Karpas-422 (cell line): ENCODE data around the gene SMIM8. TPM values are rescaled to one million over a fixed set of nuclear protein-coding genes. Genes with fewer than 3 reads are reported as not detected.
"Not testable (repeated sequence)": the region's sequence is repeated elsewhere in the genome, so short reads cannot be mapped to it uniquely, and the experiment has no call there.

ENCODE experiments used
- DNase-seq: peaks from one replicate; pipeline ENCODE4 v3.0.0-alpha.2; 2015
- H2AFZ ChIP-seq: fragments of 200-600 bp; sonication (generic); 2 replicates; pipeline ENCODE4 v1.6.1; 2014; ENCODE audit warnings: antibody characterized with exemption, low read length, mixed read lengths
- H3K27ac ChIP-seq: fragments of 200-600 bp; sonication (generic); 2 replicates; pipeline ENCODE4 v1.5.1; 2014; ENCODE audit warnings: mild to moderate bottlenecking, low read length, moderate library complexity
- H3K27me3 ChIP-seq: fragments of 200-600 bp; sonication (generic); 2 replicates; pipeline ENCODE4 v1.6.1; 2014; ENCODE audit warnings: low read length, mixed read lengths
- H3K36me3 ChIP-seq: fragments of 200-600 bp; sonication (generic); 2 replicates; pipeline ENCODE4 v1.6.1; 2014; ENCODE audit warnings: low read length, mixed read lengths; ENCODE audit not compliant: insufficient read depth
- H3K4me1 ChIP-seq: fragments of 200-600 bp; sonication (generic); 2 replicates; pipeline ENCODE4 v1.6.1; 2014; ENCODE audit warnings: mild to moderate bottlenecking, low read length, mixed read lengths
- H3K4me2 ChIP-seq: fragments of 200-600 bp; sonication (generic); 2 replicates; pipeline ENCODE4 v1.6.1; 2014; ENCODE audit warnings: low read length, low read depth, mild to moderate bottlenecking; ENCODE audit not compliant: poor library complexity, severe bottlenecking
- H3K4me3 ChIP-seq: fragments of 200-600 bp; sonication (generic); 2 replicates; pipeline ENCODE4 v1.5.1; 2014; ENCODE audit warnings: mild to moderate bottlenecking, antibody characterized with exemption, low read length, mixed read lengths
- H3K79me2 ChIP-seq: fragments of 200-600 bp; sonication (generic); 2 replicates; pipeline ENCODE4 v1.6.1; 2014; ENCODE audit warnings: mild to moderate bottlenecking, low read length, mixed read lengths
- H3K9ac ChIP-seq: fragments of 200-600 bp; sonication (generic); 2 replicates; pipeline ENCODE4 v1.6.0; 2014; ENCODE audit warnings: low read length
- H3K9me2 ChIP-seq: fragments of 200-600 bp; sonication (generic), shearing (Covaris generic); replicated peaks from 2 replicates; pipeline ENCODE4 v1.6.0; 2014; ENCODE audit warnings: mild to moderate bottlenecking, low read length, moderate library complexity; ENCODE audit not compliant: insufficient read depth
- H3K9me3 ChIP-seq: fragments of 300-700, 200-600 bp; sonication (generic); 2 replicates; pipeline ENCODE4 v1.6.1; 2014; ENCODE audit warnings: low read length, mixed read lengths
- H4K20me1 ChIP-seq: fragments of 200-600 bp; sonication (generic); 2 replicates; pipeline ENCODE4 v1.6.1; 2014; ENCODE audit warnings: mild to moderate bottlenecking, antibody characterized with exemption, low read length, low read depth; ENCODE audit not compliant: insufficient read depth
- total RNA-seq: library from RNA; depleted of rRNA; stranded (reverse); fragments of >200 nt; shearing (Covaris generic); gene quantifications from 2 replicates; pipeline ENCODE4 v1.2.3, GENCODE V29; 2014; ENCODE audit warnings: low replicate concordance

Gene SMIM8
- total RNA-seq, 1 experiment from 2014 or later = 14.2 TPM

DNA sequence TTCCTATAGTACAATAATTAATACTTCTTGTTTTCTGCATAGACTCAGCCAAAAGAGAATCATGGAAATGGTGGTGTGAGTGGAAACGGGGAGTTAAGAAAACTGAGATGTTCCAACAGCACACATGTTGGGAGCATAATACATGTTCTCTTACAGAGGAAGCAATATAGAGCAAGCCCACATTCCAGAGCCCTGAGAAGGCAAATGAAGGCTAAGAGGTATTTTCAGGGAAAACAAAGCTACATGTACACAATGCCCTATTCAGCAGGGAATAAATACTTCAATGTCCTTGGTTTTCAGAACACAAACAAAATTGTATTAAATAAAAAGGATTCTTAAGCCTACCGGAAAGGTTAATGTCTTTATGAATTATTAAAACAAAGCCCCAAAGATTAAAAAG is 35.1 kb upstream of the SMIM8 start:
- Histone ChIP-seq H3K79me2 (no peaks in the 10 kb centered on the region), H3K4me2 (no peak overlapping the region), H3K9me2 (no peaks in the 10 kb centered on the region), H2AFZ (no peak overlapping the region), H4K20me1 (no peaks in the 10 kb centered on the region), H3K9ac (no peak overlapping the region), H3K4me3 (no peak overlapping the region), H3K4me1 (no peaks in the 10 kb centered on the region), H3K9me3 (no peaks in the 10 kb centered on the region), H3K27me3 (no peaks in the 10 kb centered on the region), H3K36me3 (no peaks in the 10 kb centered on the region), H3K27ac (no peak overlapping the region)
- no peak for DNase-seq

DNA sequence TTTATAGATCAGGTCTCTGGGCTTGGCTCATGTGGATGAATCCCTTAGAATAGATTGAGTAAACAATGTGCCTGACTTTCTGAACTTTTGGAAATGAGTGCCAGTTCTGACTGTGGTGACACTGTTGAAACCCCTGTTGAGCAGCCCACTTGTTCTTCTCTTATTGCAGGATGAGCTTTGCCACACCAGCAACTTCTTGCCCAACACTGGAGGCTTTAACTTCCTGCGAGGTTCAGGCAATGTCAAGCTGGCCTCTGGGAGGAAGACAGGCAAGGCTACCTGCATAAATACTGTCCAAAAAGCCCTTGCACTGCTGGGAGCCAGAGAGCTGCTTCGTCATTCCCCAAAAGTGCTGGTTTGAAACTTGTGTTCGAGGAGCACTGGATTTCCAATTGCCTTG is 32.8 kb upstream of the SMIM8 start:
- DNase-seq = no peak
- no peaks in the 10 kb centered on the region for H3K4me1 ChIP-seq
- H3K4me3 ChIP-seq = no peak overlapping the region
- no peaks in the 10 kb centered on the region for H3K9me2 ChIP-seq
- no peaks in the 10 kb centered on the region for H3K9me3 ChIP-seq
- no peak overlapping the region for H3K4me2 ChIP-seq
- no peak overlapping the region for H2AFZ ChIP-seq
- H3K9ac ChIP-seq = no peak overlapping the region
- H4K20me1 ChIP-seq = no peaks in the 10 kb centered on the region
- no peaks in the 10 kb centered on the region for H3K36me3 ChIP-seq
- no peaks in the 10 kb centered on the region for H3K27me3 ChIP-seq
- no peaks in the 10 kb centered on the region for H3K79me2 ChIP-seq
- H3K27ac ChIP-seq = no peak overlapping the region

DNA sequence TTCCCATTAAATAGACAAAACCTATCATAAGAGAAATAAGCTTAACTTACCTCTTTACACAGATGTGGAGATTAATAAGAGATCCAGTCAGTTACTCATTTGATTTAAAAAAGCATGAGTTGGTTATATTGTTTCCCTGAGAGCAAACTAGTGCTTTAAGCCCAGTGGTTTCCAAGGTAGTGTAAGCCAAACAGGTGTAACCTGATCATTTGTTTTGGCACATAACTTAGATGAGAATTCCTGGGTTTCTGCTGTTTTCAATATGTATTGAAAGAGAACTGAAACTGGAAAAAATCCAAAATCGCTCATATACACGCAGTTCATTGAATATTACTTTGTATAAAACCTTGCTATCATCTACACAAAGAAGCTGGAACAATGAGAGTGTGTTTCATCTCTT is 30.5 kb upstream of the SMIM8 start:
- no peak overlapping the region for H3K4me2 ChIP-seq
- H3K9me3 ChIP-seq = no peaks in the 10 kb centered on the region
- no peaks in the 10 kb centered on the region for H3K4me1 ChIP-seq
- no peak overlapping the region for H2AFZ ChIP-seq
- H4K20me1 ChIP-seq = no peaks in the 10 kb centered on the region
- no peak for DNase-seq
- H3K4me3 ChIP-seq = no peak overlapping the region
- H3K27me3 ChIP-seq = no peaks in the 10 kb centered on the region
- no peaks in the 10 kb centered on the region for H3K9me2 ChIP-seq
- H3K9ac ChIP-seq = no peak overlapping the region
- H3K36me3 ChIP-seq = no peaks in the 10 kb centered on the region
- no peaks in the 10 kb centered on the region for H3K79me2 ChIP-seq
- no peak overlapping the region for H3K27ac ChIP-seq

DNA sequence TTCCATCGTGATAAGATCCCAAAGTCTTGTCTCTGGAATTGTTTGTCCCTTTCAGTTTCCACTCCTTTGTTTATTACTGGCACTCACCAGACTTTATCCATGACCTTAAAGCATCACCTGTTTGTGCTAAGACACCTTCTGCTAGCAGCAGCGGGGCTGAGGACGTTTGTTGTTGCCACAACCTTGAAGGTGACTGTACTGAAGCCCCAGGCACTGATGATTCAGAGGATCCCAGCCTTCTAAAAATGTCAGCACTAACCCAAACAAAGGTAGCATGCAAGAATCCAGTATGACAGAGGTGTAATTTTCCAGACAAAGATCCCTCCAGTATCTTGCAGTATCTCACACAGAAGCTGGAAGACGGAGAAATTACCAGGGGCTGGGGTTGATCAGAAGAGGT is 28.9 kb upstream of the SMIM8 start:
- Histone ChIP-seq H3K27me3 (no peaks in the 10 kb centered on the region), H3K9me2 (no peaks in the 10 kb centered on the region), H3K9ac (no peak overlapping the region), H3K4me1 (no peaks in the 10 kb centered on the region), H3K9me3 (no peaks in the 10 kb centered on the region), H4K20me1 (no peaks in the 10 kb centered on the region), H3K79me2 (no peaks in the 10 kb centered on the region), H2AFZ (no peak overlapping the region), H3K4me3 (no peak overlapping the region), H3K27ac (no peak overlapping the region), H3K36me3 (no peaks in the 10 kb centered on the region), H3K4me2 (no peak overlapping the region)
- no peak for DNase-seq

DNA sequence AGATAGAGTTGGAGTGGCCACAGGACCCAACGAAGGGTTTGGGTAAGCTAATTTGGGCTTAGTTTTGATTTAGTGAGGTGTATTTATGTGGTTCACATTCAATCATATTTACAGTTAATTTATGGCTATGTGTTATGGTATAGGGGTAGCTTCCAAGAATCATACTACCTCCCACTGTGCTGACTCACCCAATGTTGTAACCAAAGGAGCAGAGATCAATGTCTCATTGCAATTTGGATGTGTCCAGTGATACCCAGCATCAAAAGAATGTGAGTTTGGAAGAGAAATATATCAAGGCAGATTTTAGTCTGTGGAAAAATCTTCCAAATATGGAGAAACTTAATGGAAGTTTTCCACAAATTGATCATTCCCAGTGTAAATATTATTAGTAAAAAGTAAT is 25.3 kb upstream of the SMIM8 start:
- Histone ChIP-seq H3K27ac (no peak overlapping the region), H3K9me3 (no peaks in the 10 kb centered on the region), H3K9me2 (no peaks in the 10 kb centered on the region), H3K36me3 (no peaks in the 10 kb centered on the region), H3K27me3 (no peaks in the 10 kb centered on the region), H2AFZ (no peak overlapping the region), H3K4me2 (no peak overlapping the region), H3K9ac (no peak overlapping the region), H4K20me1 (no peaks in the 10 kb centered on the region), H3K79me2 (no peaks in the 10 kb centered on the region), H3K4me3 (no peak overlapping the region), H3K4me1 (no peaks in the 10 kb centered on the region)
- DNase-seq = no peak

DNA sequence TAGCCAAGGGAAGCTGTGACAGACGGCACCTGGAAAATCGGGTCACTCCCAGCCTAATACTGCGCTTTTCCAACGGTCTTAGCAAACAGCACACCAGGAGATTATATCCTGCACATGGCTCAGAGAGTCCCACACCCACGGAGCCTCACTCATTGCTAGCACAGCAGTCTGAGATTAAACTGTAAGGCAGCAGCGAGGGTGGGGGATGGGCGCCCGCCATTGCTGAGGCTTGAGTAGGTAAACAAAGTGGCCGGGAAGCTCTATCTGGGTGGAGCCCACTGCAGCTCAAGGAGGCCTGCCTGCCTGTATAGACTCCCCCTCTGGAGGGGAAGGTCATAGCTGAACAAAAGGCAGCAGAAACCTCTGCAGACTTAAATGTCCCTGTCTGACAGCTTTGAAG is 21.1 kb upstream of the SMIM8 start:
- H3K27ac ChIP-seq, DNase-seq, H3K9ac ChIP-seq, H4K20me1 ChIP-seq, H3K79me2 ChIP-seq, H3K9me3 ChIP-seq, H3K4me3 ChIP-seq, H3K27me3 ChIP-seq, H3K36me3 ChIP-seq, H3K9me2 ChIP-seq, H3K4me1 ChIP-seq, H3K4me2 ChIP-seq, H2AFZ ChIP-seq: not testable (repeated sequence)

DNA sequence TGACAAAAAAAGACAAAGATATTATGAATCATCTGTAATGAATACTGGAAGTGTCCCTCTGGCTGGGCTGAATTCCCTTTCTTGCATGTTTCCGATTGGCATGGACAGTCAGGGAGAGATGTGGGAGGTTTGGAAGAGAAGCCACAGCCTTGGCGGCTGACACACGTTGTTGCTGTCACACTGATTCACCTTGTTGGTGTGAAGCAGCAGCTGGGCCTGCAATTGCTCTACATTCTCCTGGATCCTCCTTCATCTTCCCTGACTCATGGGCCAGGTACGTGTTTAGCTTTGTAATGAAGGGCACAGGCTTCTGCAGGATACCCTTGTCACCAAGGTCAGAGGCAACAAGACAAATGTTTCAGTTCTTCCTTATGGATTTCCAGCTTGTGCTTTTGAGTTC is 13.4 kb upstream of the SMIM8 start:
- no peak overlapping the region for H3K27ac ChIP-seq
- H2AFZ ChIP-seq = no peak overlapping the region
- DNase-seq = no peak
- H3K79me2 ChIP-seq = no peaks in the 10 kb centered on the region
- no peaks in the 10 kb centered on the region for H3K9me2 ChIP-seq
- no peaks in the 10 kb centered on the region for H3K27me3 ChIP-seq
- no peaks in the 10 kb centered on the region for H3K36me3 ChIP-seq
- no peak overlapping the region for H3K4me2 ChIP-seq
- H3K9ac ChIP-seq = no peak overlapping the region
- H3K9me3 ChIP-seq = no peaks in the 10 kb centered on the region
- no peak overlapping the region for H3K4me3 ChIP-seq
- no peaks in the 10 kb centered on the region for H4K20me1 ChIP-seq
- no peaks in the 10 kb centered on the region for H3K4me1 ChIP-seq

DNA sequence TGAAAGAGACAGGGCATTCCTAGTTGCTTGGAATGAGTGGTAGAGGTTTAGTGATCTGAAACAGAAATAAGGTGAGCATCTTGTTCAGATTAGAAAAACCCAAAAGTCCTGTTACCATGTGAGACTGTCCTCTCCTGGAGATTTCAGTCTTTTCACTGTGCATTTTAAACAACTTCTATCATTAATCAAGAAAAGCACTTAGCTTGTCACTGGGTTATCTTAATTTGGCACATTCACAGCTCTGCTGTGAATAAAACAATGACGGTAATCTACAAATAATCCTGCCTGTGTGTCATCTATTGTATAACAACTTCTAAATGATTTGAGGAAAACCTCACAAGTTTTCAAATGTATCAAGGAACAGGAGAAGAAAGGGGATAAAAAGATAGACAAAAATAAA is 9.5 kb upstream of the SMIM8 start:
- Histone ChIP-seq H4K20me1 (no peaks in the 10 kb centered on the region), H3K4me3 (no peak overlapping the region), H3K9me2 (no peaks in the 10 kb centered on the region), H3K4me2 (no peak overlapping the region), H3K36me3 (no peaks in the 10 kb centered on the region), H2AFZ (no peak overlapping the region), H3K79me2 (no peaks in the 10 kb centered on the region), H3K27me3 (no peaks in the 10 kb centered on the region), H3K9ac (no peak overlapping the region), H3K4me1 (no peaks in the 10 kb centered on the region), H3K9me3 (no peaks in the 10 kb centered on the region), H3K27ac (no peak overlapping the region)
- peak; percentile 27 for DNase-seq

DNA sequence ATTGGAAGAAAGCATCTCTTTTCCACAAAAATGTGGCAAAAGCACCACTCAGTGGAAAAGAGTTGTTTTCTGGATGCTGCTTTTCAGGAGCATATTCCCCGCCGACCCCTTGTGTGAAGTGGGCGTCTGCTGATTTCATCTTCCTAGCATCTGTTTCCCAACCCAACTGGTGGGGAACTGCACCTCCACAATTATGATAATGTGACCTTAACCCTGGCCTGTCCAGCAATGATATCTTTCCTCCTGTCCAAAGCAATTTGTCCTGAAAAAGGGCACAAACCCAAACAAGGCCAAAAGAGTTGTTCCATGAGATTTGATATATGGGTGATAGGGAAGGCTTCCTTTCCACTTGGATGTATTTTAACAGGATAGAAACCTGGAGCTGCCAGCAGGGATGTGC is 7.3 kb upstream of the SMIM8 start:
- Histone ChIP-seq H3K9me2 (no peaks in the 10 kb centered on the region), H3K4me1 (no peaks in the 10 kb centered on the region), H4K20me1 (no peaks in the 10 kb centered on the region), H2AFZ (no peak overlapping the region), H3K27ac (no peak overlapping the region), H3K9ac (no peak overlapping the region), H3K79me2 (no peaks in the 10 kb centered on the region), H3K36me3 (no peaks in the 10 kb centered on the region), H3K9me3 (no peaks in the 10 kb centered on the region), H3K27me3 (no peaks in the 10 kb centered on the region), H3K4me3 (no peak overlapping the region), H3K4me2 (no peak overlapping the region)
- DNase-seq = no peak
